Endodermal cell (in vitro differentiated cells): ENCODE data around the gene ATRN. TPM values are rescaled to one million over a fixed set of nuclear protein-coding genes. Genes with fewer than 3 reads are reported as not detected.

Experiments used
- DNase-seq: peaks from one replicate; pipeline ENCODE4 v3.0.0-alpha.2; 2017
- H3K27ac ChIP-seq: 2 replicates; pipeline ENCODE4 v1.5.1; 2013; ENCODE audit warnings: mild to moderate bottlenecking, low read depth, low read length, moderate library complexity
- H3K27me3 ChIP-seq: 2 replicates; pipeline ENCODE4 v1.6.1; 2013; ENCODE audit warnings: mild to moderate bottlenecking, low read length, moderate library complexity; ENCODE audit not compliant: insufficient read depth, control insufficient read depth, poor library complexity, severe bottlenecking
- H3K36me3 ChIP-seq: 2 replicates; pipeline ENCODE4 v1.7.0; 2013; ENCODE audit warnings: mild to moderate bottlenecking, low read length, moderate library complexity; ENCODE audit not compliant: control insufficient read depth, insufficient read depth
- H3K4me1 ChIP-seq: one replicate; pipeline ENCODE4 v1.7.0; 2013; ENCODE audit warnings: low read length; ENCODE audit not compliant: control insufficient read depth, insufficient read depth
- H3K4me3 ChIP-seq: 2 replicates; pipeline ENCODE4 v1.5.1; 2013; ENCODE audit warnings: mild to moderate bottlenecking, low read length, moderate library complexity
- H3K9ac ChIP-seq: 2 replicates; pipeline ENCODE4 v1.6.1; 2013; ENCODE audit warnings: mild to moderate bottlenecking, low read length, moderate library complexity; ENCODE audit not compliant: poor library complexity, severe bottlenecking; ENCODE audit errors: extremely low read depth
- H3K9me3 ChIP-seq: 2 replicates; pipeline ENCODE4 v1.6.1; 2013; ENCODE audit warnings: mild to moderate bottlenecking, low read length, moderate library complexity; ENCODE audit not compliant: control insufficient read depth
- H3K27ac Mint-ChIP-seq: 2 replicates; pipeline ENCODE4 v1.8.0; 2020; ENCODE audit warnings: mixed read lengths
- H3K27me3 Mint-ChIP-seq: 2 replicates; pipeline ENCODE4 v1.8.0; 2021; ENCODE audit warnings: mild to moderate bottlenecking, mixed read lengths; ENCODE audit not compliant: insufficient read depth
- H3K36me3 Mint-ChIP-seq: 2 replicates; pipeline ENCODE4 v1.8.0; 2020; ENCODE audit warnings: low read depth, mixed read lengths
- H3K4me1 Mint-ChIP-seq: 2 replicates; pipeline ENCODE4 v1.8.0; 2020; ENCODE audit warnings: mixed read lengths
- H3K4me3 Mint-ChIP-seq: 2 replicates; pipeline ENCODE4 v1.8.0; 2020; ENCODE audit warnings: mild to moderate bottlenecking, moderate library complexity, mixed read lengths
- H3K9me3 Mint-ChIP-seq: 2 replicates; pipeline ENCODE4 v1.8.0; 2020; ENCODE audit warnings: mild to moderate bottlenecking, mixed read lengths
- WGBS, 2 experiments: methylation state at CpG; one replicate each; pipeline versions ENCODE4 v1.1.5 to v1.1.7; 2013; ENCODE audit warnings: missing lambda C conversion rate in 2 of 2, mixed read lengths in 1 of 2; ENCODE audit not compliant: insufficient coverage in 1 of 2, insufficient read length in 1 of 2; 5-methylcytosine and 5-hydroxymethylcytosine counted together
- total RNA-seq, 2 donors: library from RNA; stranded (reverse); fragmentation: NEBNext Ultra II Directional in 1 of 2; extraction: Animal tissue kit (Norgen Biotek cat#: 25700) in 1 of 2; gene quantifications; 2 replicates in 1 of 2; 3 replicates in 1 of 2; pipeline ENCODE4 v1.2.1, GENCODE V29; 2021
- TF ChIP-seq, protein P1 (sequence below): fragments of 200-600 bp; sonication (generic); conservative IDR thresholded peaks from 2 replicates; pipeline ENCODE4 v1.5.0; 2021; ENCODE audit warnings: antibody characterized with exemption, mild to moderate bottlenecking

Gene ATRN
- total RNA-seq, 2 donors from 2014 or later, result 27.4 to 31.2 TPM

DNA sequence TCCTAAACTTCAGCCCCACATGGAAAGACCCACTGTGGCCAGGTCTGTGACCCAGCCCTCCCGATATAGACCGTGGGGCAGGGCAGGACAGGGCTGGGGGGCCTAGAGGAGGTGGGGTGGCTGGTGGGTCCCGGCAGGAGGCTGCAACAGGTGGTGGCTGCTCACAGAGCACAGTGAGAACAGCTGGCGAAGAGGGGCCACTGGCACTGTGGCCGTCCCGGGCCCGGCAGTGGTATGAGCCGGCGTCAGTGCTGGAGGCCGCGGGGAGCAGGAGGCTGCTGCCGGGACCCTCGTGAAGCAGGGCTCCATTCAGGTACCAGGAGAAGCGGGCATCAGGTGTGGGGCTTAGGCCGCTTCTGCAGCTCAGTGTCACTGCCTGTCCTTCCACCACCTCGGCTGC is 228.2 kb downstream of the ATRN start:
- Mint-ChIP-seq H3K4me1 (no peaks in the 10 kb centered on the region), H3K9me3 (peaks cover 2% of the 10 kb centered on the region), H3K4me3 (no peak overlapping the region), H3K36me3 (no peaks in the 10 kb centered on the region), H3K27ac (no peak overlapping the region), H3K27me3 (no peaks in the 10 kb centered on the region)
- no peak overlapping the region for H3K27ac ChIP-seq
- H3K36me3 ChIP-seq, result no peaks in the 10 kb centered on the region
- no peaks in the 10 kb centered on the region for H3K27me3 ChIP-seq
- no peaks in the 10 kb centered on the region for H3K9me3 ChIP-seq
- DNase-seq, result no peak
- H3K4me1 ChIP-seq, result no peaks in the 10 kb centered on the region
- 87 to 88% methylated on average over 11 to 16 of the region's 16 CpGs for WGBS, 2 experiments
- H3K4me3 ChIP-seq, result no peak overlapping the region
- TF ChIP-seq, protein P1, sequence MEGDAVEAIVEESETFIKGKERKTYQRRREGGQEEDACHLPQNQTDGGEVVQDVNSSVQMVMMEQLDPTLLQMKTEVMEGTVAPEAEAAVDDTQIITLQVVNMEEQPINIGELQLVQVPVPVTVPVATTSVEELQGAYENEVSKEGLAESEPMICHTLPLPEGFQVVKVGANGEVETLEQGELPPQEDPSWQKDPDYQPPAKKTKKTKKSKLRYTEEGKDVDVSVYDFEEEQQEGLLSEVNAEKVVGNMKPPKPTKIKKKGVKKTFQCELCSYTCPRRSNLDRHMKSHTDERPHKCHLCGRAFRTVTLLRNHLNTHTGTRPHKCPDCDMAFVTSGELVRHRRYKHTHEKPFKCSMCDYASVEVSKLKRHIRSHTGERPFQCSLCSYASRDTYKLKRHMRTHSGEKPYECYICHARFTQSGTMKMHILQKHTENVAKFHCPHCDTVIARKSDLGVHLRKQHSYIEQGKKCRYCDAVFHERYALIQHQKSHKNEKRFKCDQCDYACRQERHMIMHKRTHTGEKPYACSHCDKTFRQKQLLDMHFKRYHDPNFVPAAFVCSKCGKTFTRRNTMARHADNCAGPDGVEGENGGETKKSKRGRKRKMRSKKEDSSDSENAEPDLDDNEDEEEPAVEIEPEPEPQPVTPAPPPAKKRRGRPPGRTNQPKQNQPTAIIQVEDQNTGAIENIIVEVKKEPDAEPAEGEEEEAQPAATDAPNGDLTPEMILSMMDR, result no peak
- no peak overlapping the region for H3K9ac ChIP-seq

Other genes with a start within 250 kb of the ATRN start
- gene SLC4A11, start 231.8 kb upstream of the ATRN start, total RNA-seq, result 10 to 100 TPM in 1 of 2 donors, 1 to 10 TPM in 1; 3.8 to 12.4 TPM
- 10 to 100 TPM in 1 of 2 donors, 1 to 10 TPM in 1; 9.6 to 12.1 TPM for gene DNAAF9, start 63.3 kb upstream of the ATRN start, total RNA-seq
- gene GFRA4, start 192.4 kb downstream of the ATRN start, total RNA-seq, result not detected
- 1 to 10 TPM; 3.0 to 3.3 TPM for gene ADAM33, start 211.0 kb downstream of the ATRN start, total RNA-seq
- not detected for gene SIGLEC1, start 241.6 kb downstream of the ATRN start, total RNA-seq